HG03565 (cell line): ENCODE results near the gene MESD.
A peak's percentile ranks its signal among the peaks of the same experiment; 100 is the strongest.

Experiments used
- ATAC-seq: cut with Tn5 transposase; IDR thresholded peaks from one replicate; pipeline ENCODE4 v1.9.1; 2021; ENCODE audit warnings: mild to moderate bottlenecking, moderate library complexity; ENCODE audit not compliant: unreplicated experiment

MESD gene

GRCh38 chr15:80989518-80990478 lies at the start of gene MESD:
TSS of gene MESD (minus strand) at chr15:80989819. CDS start at chr15:80989791, 28 bp downstream.
- ATAC-seq = peak; percentile 92

GRCh38 chr15:81038975-81039607 lies 49.5 kb upstream of the MESD start:
- no peak for ATAC-seq

- no peak for ATAC-seq
These were observed 48.5 kb upstream of the MESD start for GRCh38 chr15:81037952-81038743.

GRCh38 chr15:81033508-81033907 lies 43.9 kb upstream of the MESD start:
- no peak for ATAC-seq

- no peak for ATAC-seq
These were observed 43.2 kb upstream of the MESD start for GRCh38 chr15:81032818-81033217.

GRCh38 chr15:81032355-81032754 lies 42.7 kb upstream of the MESD start:
- ATAC-seq = no peak

- no peak for ATAC-seq
These were observed 41.6 kb upstream of the MESD start for GRCh38 chr15:81031203-81031602.

GRCh38 chr15:81030301-81030750 lies 40.7 kb upstream of the MESD start:
- no peak for ATAC-seq

- no peak for ATAC-seq
These were observed 40.0 kb upstream of the MESD start for GRCh38 chr15:81029414-81030300.

- no peak for ATAC-seq
These were observed 37.4 kb upstream of the MESD start for GRCh38 chr15:81026836-81027599.

GRCh38 chr15:81025721-81026370 lies 36.2 kb upstream of the MESD start:
- ATAC-seq = no peak

GRCh38 chr15:81024936-81025335 lies 35.3 kb upstream of the MESD start:
- ATAC-seq = no peak

- ATAC-seq = no peak
These were observed 34.8 kb upstream of the MESD start for GRCh38 chr15:81024265-81024872.

- peak; percentile 90 for ATAC-seq
These were observed 34.1 kb upstream of the MESD start for GRCh38 chr15:81023483-81024264.

GRCh38 chr15:81021321-81021720 lies 31.7 kb upstream of the MESD start:
- ATAC-seq = no peak

- ATAC-seq = no peak
These were observed 28.6 kb upstream of the MESD start for GRCh38 chr15:81018197-81018596.

- no peak for ATAC-seq
These were observed 27.0 kb upstream of the MESD start for GRCh38 chr15:81016489-81017068.
